Fibroblast of lung (primary cell): Measurements from ENCODE around the gene CLPTM1L. TPM values are rescaled to one million over a fixed set of nuclear protein-coding genes. Genes with fewer than 3 reads are reported as not detected.
"Not testable (repeated sequence)": the region's sequence is repeated elsewhere in the genome, so short reads cannot be mapped to it uniquely, and the experiment has no call there.

ENCODE experiments used
- DNase-seq, 2 donors: peaks; one replicate each; pipeline versions ENCODE4 v3.0.0 to v3.0.0-alpha.2; 2010; ENCODE audit warnings: low read depth in 2 of 2
- H2AFZ ChIP-seq: 2 replicates; pipeline ENCODE4 v1.5.1; 2012; ENCODE audit warnings: low read length, control low read depth, inconsistent platforms
- H3K27ac ChIP-seq: 2 replicates; pipeline ENCODE4 v1.5.1; 2011; ENCODE audit warnings: low read length, control low read depth; ENCODE audit not compliant: insufficient read depth
- H3K27me3 ChIP-seq: 2 replicates; pipeline ENCODE4 v1.5.1; 2011; ENCODE audit warnings: mild to moderate bottlenecking, low read length; ENCODE audit not compliant: control insufficient read depth, insufficient read depth
- H3K36me3 ChIP-seq: 2 replicates; pipeline ENCODE4 v1.5.1; 2011; ENCODE audit warnings: low read length; ENCODE audit not compliant: control insufficient read depth, insufficient read depth
- H3K4me1 ChIP-seq: 2 replicates; pipeline ENCODE4 v1.5.1; 2011; ENCODE audit warnings: low read length; ENCODE audit not compliant: control insufficient read depth, insufficient read depth; ENCODE audit errors: extremely low read depth
- H3K4me2 ChIP-seq: 2 replicates; pipeline ENCODE4 v1.5.1; 2011; ENCODE audit warnings: low read length, control low read depth; ENCODE audit not compliant: insufficient read depth; ENCODE audit errors: extremely low read depth
- H3K4me3 ChIP-seq, 4 experiments: fragments of 200-600 bp in 1 of 4; sonication (generic) in 1 of 4; replicated peaks in 1 of 4; 2 replicates each; pipeline ENCODE4 v1.5.1; 2011 to 2016; ENCODE audit warnings: low read length in 4 of 4, low read depth in 3 of 4, mild to moderate bottlenecking in 3 of 4, control low read depth in 2 of 4, inconsistent platforms in 1 of 4, mixed read lengths in 1 of 4; ENCODE audit not compliant: insufficient read depth in 1 of 4; ENCODE audit errors: control extremely low read depth in 1 of 4
- H3K79me2 ChIP-seq: 2 replicates; pipeline ENCODE4 v1.5.1; 2012; ENCODE audit warnings: mild to moderate bottlenecking, low read length, inconsistent platforms; ENCODE audit not compliant: control insufficient read depth, insufficient read depth
- H3K9ac ChIP-seq: 2 replicates; pipeline ENCODE4 v1.5.1; 2011; ENCODE audit warnings: mild to moderate bottlenecking, low read length, control low read depth; ENCODE audit not compliant: insufficient read depth
- H3K9me3 ChIP-seq: 2 replicates; pipeline ENCODE4 v1.5.1; 2012; ENCODE audit warnings: low read depth, low read length; ENCODE audit not compliant: control insufficient read depth, insufficient read depth
- H4K20me1 ChIP-seq: 2 replicates; pipeline ENCODE4 v1.5.1; 2011; ENCODE audit warnings: low read length; ENCODE audit not compliant: control insufficient read depth, insufficient read depth; ENCODE audit errors: extremely low read depth
- EZH2 ChIP-seq: IDR thresholded peaks from 2 replicates; pipeline ENCODE4 v1.5.1; 2012; ENCODE audit warnings: low read length, control low read depth, mild to moderate bottlenecking; ENCODE audit errors: missing control alignments
- polyA plus RNA-seq, 2 donors: library from polyadenylated mRNA; depleted of rRNA in 1 of 2; stranded (reverse) in 1 of 2; unstranded in 1 of 2; fragments of >200 nt; gene quantifications; 2 replicates each; pipeline ENCODE4 v1.2.1, GENCODE V29; 2011 to 2012; ENCODE audit warnings: missing spikeins in 1 of 2
- total RNA-seq: library from RNA; depleted of rRNA; stranded (reverse); fragments of >200 nt; gene quantifications from 2 replicates; pipeline ENCODE4 v1.2.1, GENCODE V29; 2014
- TF ChIP-seq, protein P1 (sequence below), 2 donors: IDR thresholded peaks in 1 of 2; conservative IDR thresholded peaks in 1 of 2; 1 replicate in 1 of 2; 2 replicates in 1 of 2; pipeline ENCODE4 v1.5.1; 2011 to 2012; ENCODE audit warnings: low read length in 2 of 2, control low read depth in 1 of 2, inconsistent platforms in 1 of 2, low read depth in 1 of 2, mild to moderate bottlenecking in 1 of 2

Gene CLPTM1L
- total and polyA plus RNA-seq, 2 donors (not counting 1 experiment from before 2014, with no cell fraction given), result 89.3 to 215 TPM

DNA sequence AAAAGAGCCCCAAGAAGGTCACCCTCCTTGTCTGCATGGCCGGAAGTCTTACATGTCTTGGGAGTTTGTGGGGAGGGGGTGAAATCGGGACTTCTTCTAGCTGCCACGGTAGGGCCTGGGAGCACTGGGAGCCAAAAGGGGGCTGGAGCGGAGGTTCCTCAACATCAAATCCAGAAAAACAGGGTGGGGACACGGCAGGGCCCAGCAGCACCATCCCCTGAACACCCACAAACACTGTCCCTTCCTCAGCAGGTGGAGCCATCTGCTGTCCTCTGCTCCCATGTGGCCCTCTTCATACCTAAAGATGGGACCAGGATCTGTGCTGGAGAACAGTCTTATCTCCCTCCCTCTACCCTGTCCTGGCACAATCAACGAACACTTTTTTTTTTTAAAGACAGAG is 52.8 kb downstream of the CLPTM1L start:
- Histone ChIP-seq H3K4me2 (no peak overlapping the region), H3K4me1 (no peaks in the 10 kb centered on the region), H2AFZ (no peak overlapping the region), H3K27me3 (peaks cover 5% of the 10 kb centered on the region), H3K36me3 (no peaks in the 10 kb centered on the region), H3K9ac (no peak overlapping the region), H3K9me3 (no peaks in the 10 kb centered on the region), H4K20me1 (no peaks in the 10 kb centered on the region), H3K27ac (no peak overlapping the region), H3K79me2 (no peaks in the 10 kb centered on the region), H3K4me3 (no peak overlapping the region)
- no peak for DNase-seq
- TF ChIP-seq, protein P1, sequence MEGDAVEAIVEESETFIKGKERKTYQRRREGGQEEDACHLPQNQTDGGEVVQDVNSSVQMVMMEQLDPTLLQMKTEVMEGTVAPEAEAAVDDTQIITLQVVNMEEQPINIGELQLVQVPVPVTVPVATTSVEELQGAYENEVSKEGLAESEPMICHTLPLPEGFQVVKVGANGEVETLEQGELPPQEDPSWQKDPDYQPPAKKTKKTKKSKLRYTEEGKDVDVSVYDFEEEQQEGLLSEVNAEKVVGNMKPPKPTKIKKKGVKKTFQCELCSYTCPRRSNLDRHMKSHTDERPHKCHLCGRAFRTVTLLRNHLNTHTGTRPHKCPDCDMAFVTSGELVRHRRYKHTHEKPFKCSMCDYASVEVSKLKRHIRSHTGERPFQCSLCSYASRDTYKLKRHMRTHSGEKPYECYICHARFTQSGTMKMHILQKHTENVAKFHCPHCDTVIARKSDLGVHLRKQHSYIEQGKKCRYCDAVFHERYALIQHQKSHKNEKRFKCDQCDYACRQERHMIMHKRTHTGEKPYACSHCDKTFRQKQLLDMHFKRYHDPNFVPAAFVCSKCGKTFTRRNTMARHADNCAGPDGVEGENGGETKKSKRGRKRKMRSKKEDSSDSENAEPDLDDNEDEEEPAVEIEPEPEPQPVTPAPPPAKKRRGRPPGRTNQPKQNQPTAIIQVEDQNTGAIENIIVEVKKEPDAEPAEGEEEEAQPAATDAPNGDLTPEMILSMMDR (conservative IDR thresholded peaks at IDR 0.05 in 1 of 2, IDR thresholded peaks at IDR 0.05 in 1 of 2; ENCODE audit: low read depth in 1 of 2, low read length in 2 of 2), result no peak
- TF ChIP-seq EZH2, result no peak

GRCh38 chr5:1291611-1292080 is 53.3 kb downstream of the CLPTM1L start:
- Histone ChIP-seq H3K4me3 (no peak overlapping the region), H3K9me3 (no peaks in the 10 kb centered on the region), H4K20me1 (no peaks in the 10 kb centered on the region), H3K27me3 (peaks cover 5% of the 10 kb centered on the region), H3K27ac (no peak overlapping the region), H3K79me2 (no peaks in the 10 kb centered on the region), H2AFZ (no peak overlapping the region), H3K4me2 (no peak overlapping the region), H3K9ac (no peak overlapping the region), H3K4me1 (no peaks in the 10 kb centered on the region), H3K36me3 (no peaks in the 10 kb centered on the region)
- no peak for TF ChIP-seq EZH2
- TF ChIP-seq, protein P1 (conservative IDR thresholded peaks at IDR 0.05 in 1 of 2, IDR thresholded peaks at IDR 0.05 in 1 of 2; ENCODE audit: low read depth in 1 of 2, low read length in 2 of 2), result no peak
- no peak for DNase-seq

- H2AFZ ChIP-seq, H3K4me2 ChIP-seq, H3K4me1 ChIP-seq, H3K27ac ChIP-seq, H3K9me3 ChIP-seq, DNase-seq, H3K4me3 ChIP-seq, H3K9ac ChIP-seq, H3K27me3 ChIP-seq, H3K79me2 ChIP-seq, H4K20me1 ChIP-seq, H3K36me3 ChIP-seq: not testable (repeated sequence)
Measured at GRCh38 chr5:1290956-1291355, 53.9 kb downstream of the CLPTM1L start.

DNA sequence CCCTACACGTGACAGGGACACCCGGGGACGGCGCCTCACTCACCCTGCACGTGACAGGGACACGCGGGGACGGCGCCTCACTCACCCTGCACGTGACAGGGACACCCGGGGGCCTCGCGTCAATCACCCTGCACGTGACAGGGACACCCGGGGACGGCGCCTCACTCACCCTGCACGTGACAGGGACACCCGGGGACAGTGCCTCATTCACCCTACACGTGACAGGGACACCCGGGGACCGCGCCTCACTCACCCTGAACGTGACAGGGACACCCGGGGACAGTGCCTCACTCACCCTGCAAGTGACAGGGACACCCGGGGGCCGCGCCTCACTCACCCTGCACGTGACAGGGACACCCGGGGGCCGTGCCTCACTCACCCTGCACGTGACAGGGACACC is 55.3 kb downstream of the CLPTM1L start:
- not testable (repeated sequence) for H3K36me3 ChIP-seq, H3K4me1 ChIP-seq, H3K27ac ChIP-seq, DNase-seq, H3K27me3 ChIP-seq, H3K4me3 ChIP-seq, H3K4me2 ChIP-seq, H3K79me2 ChIP-seq, H3K9me3 ChIP-seq, H2AFZ ChIP-seq, H4K20me1 ChIP-seq, H3K9ac ChIP-seq
